ENCODE results near the gene CDK8. TPM values are rescaled to one million over a fixed set of nuclear protein-coding genes. Genes with fewer than 3 reads are reported as not detected.
A peak's percentile ranks its signal among the peaks of the same experiment; 100 is the strongest.

The CDK8 gene
- total RNA-seq, 2 experiments from 2014 or later = 16.8 to 22.3 TPM

GRCh38 chr13:26219726-26220125 lies 34.2 kb upstream of the CDK8 start:
- Histone ChIP-seq H3K4me3 (ENCODE audit: low read depth, low read length, poor library complexity, severe bottlenecking) (peak overlapping the region; percentile 81), H3K9me3 (ENCODE audit: low read length) (no peaks in the 10 kb centered on the region), H3K27ac (ENCODE audit: low read depth, low read length, poor library complexity, severe bottlenecking) (no peak overlapping the region), H3K4me2 (ENCODE audit: low read length) (peak overlapping the region; percentile 80), H2AFZ (ENCODE audit: low read length) (no peak overlapping the region), H3K79me2 (ENCODE audit: insufficient read depth, low read depth, low read length) (peaks cover 26% of the 10 kb centered on the region), H3K9me2 (ENCODE audit: insufficient read depth, low read length) (no peaks in the 10 kb centered on the region), H3K36me3 (ENCODE audit: insufficient read depth, low read length) (peaks cover 59% of the 10 kb centered on the region), H3K4me1 (ENCODE audit: insufficient read depth, low read length, poor library complexity, severe bottlenecking) (peaks cover 23% of the 10 kb centered on the region), H4K20me1 (ENCODE audit: insufficient read depth, low read length) (no peaks in the 10 kb centered on the region)
- intact Hi-C loops (cut with micrococcal nuclease; ENCODE audit: unreplicated experiment) = no loop called here
- TF ChIP-seq EZH2phosphoT487 (IDR thresholded peaks at IDR 0.05; ENCODE audit: borderline replicate concordance, low read depth, low read length) = no peak
- ChIA-PET CTCF (ENCODE audit: unreplicated experiment) (no interaction called here), POLR2A (interaction anchor here (1.1 to 1.5 kb wide), 2 partner anchors 32 to 34 kb away, joined by 3 to 4 read pairs; no protein-coding TSS in a partner anchor)
- BruUV-seq (replicated peaks) = no TSS peak
- no peak for DNase-seq (ENCODE audit: low spot score)

- ChIA-PET POLR2A (interaction anchor here (0.5 to 1.1 kb wide), 3 partner anchors 18 to 208 kb away, joined by 3 to 6 read pairs (median 3); no protein-coding TSS in a partner anchor), CTCF (ENCODE audit: unreplicated experiment) (no interaction called here)
- Histone ChIP-seq H3K9me2 (ENCODE audit: insufficient read depth, low read length) (no peaks in the 10 kb centered on the region), H3K9me3 (ENCODE audit: low read length) (no peaks in the 10 kb centered on the region), H4K20me1 (ENCODE audit: insufficient read depth, low read length) (no peaks in the 10 kb centered on the region), H3K4me1 (ENCODE audit: insufficient read depth, low read length, poor library complexity, severe bottlenecking) (peaks cover 23% of the 10 kb centered on the region), H3K27ac (ENCODE audit: low read depth, low read length, poor library complexity, severe bottlenecking) (no peak overlapping the region), H3K4me2 (ENCODE audit: low read length) (peak overlapping the region; percentile 80), H3K79me2 (ENCODE audit: insufficient read depth, low read depth, low read length) (peaks cover 26% of the 10 kb centered on the region), H3K36me3 (ENCODE audit: insufficient read depth, low read length) (peaks cover 51% of the 10 kb centered on the region), H2AFZ (ENCODE audit: low read length) (no peak overlapping the region), H3K4me3 (ENCODE audit: low read depth, low read length, poor library complexity, severe bottlenecking) (peak overlapping the region; percentile 81)
- DNase-seq (ENCODE audit: low spot score) = no peak
- BruUV-seq (replicated peaks) = no TSS peak
- intact Hi-C loops (cut with micrococcal nuclease; ENCODE audit: unreplicated experiment) = no loop called here
- TF ChIP-seq CTCF (conservative IDR thresholded peaks at IDR 0.05; ENCODE audit: low read length) (no peak), EZH2phosphoT487 (IDR thresholded peaks at IDR 0.05; ENCODE audit: borderline replicate concordance, low read depth, low read length) (no peak)
Measured at GRCh38 chr13:26220575-26220974, 33.4 kb upstream of the CDK8 start.

GRCh38 chr13:26221399-26221720 lies 32.6 kb upstream of the CDK8 start:
- no peak for TF ChIP-seq CTCF (conservative IDR thresholded peaks at IDR 0.05; ENCODE audit: low read length)
- no peak for TF ChIP-seq EZH2phosphoT487 (IDR thresholded peaks at IDR 0.05; ENCODE audit: borderline replicate concordance, low read depth, low read length)
- Histone ChIP-seq H3K4me3 (ENCODE audit: low read depth, low read length, poor library complexity, severe bottlenecking) (peak overlapping the region; percentile 81), H3K27ac (ENCODE audit: low read depth, low read length, poor library complexity, severe bottlenecking) (peak overlapping the region; percentile 86), H4K20me1 (ENCODE audit: insufficient read depth, low read length) (no peaks in the 10 kb centered on the region), H3K79me2 (ENCODE audit: insufficient read depth, low read depth, low read length) (peaks cover 26% of the 10 kb centered on the region), H3K4me2 (ENCODE audit: low read length) (peak overlapping the region; percentile 80), H3K36me3 (ENCODE audit: insufficient read depth, low read length) (peaks cover 43% of the 10 kb centered on the region), H3K9me3 (ENCODE audit: low read length) (no peaks in the 10 kb centered on the region), H2AFZ (ENCODE audit: low read length) (peak overlapping the region; percentile 99), H3K4me1 (ENCODE audit: insufficient read depth, low read length, poor library complexity, severe bottlenecking) (peaks cover 23% of the 10 kb centered on the region), H3K9me2 (ENCODE audit: insufficient read depth, low read length) (no peaks in the 10 kb centered on the region)
- ChIA-PET CTCF (ENCODE audit: unreplicated experiment) (no interaction called here), POLR2A (interaction anchor here (0.6 to 1.1 kb wide), 4 partner anchors 16 to 36 kb away, joined by 3 to 6 read pairs (median 4); no protein-coding TSS in a partner anchor)
- intact Hi-C loops (cut with micrococcal nuclease; ENCODE audit: unreplicated experiment) = loop anchor here (1.0 kb wide), 2 partner anchors 33 to 261 kb away; partner anchors contain the start of gene CDK8
- BruUV-seq (replicated peaks) = TSS peak; percentile 64
- no peak for DNase-seq (ENCODE audit: low spot score)
